ENCODE results near the gene H2AZ1.

The H2AZ1 gene

DNA sequence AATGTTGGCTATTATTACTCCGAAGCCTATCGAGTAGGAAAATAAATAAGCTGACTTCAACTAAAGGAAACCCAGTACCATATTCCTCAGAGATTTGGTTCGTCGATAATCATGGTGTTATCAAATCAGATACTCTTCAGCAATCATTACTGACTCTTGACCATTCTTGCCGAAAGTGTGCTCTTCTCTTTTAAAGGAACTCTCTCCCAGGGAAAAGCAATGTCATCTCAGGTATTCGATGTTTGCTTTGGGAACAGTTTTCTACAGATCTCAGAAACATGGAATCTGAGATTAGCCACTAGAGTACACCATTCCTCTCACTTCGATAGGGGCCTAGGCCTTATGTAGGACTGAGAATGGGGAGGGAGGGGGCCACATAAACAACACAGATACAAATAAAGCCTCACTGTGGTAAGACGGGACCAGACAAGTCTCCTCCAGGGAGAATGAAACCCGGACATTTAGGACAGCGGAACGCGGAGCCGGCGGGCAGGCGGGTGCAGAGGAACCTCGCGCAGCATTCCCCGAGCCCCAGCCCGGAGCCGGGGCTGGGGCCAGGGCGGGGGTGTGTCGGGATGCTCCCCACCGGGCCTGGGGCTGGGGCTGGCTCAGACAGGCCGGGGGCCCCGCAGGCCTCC lies 4.2 kb downstream of the H2AZ1 start:
- DNase-seq (ENCODE audit: low spot score), result no peak

DNA sequence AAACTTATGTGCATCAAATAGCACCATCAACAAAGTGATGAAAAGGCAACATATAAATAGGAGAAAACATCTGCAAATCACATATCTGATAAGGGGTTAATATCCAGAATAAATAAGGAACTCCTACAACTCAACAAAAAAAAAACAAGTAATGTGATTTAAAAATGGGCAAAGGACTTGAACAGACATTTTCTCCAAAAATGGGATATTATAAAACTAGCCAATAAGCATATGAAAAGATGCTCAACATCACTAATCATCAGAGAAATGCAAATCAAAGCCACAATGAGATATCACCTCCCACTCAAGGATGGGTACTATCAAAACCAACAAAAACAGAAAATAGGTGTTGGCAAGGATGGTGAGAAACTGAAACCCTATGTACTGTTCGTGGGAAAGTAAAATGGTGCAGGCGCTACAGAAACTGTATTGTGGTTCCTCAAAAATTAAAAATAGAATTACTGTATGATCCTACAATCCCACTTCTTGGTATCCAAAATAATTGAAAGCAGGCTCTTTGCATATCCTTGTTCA lies 6.1 kb downstream of the H2AZ1 start:
- no peak for DNase-seq (ENCODE audit: low spot score)

DNA sequence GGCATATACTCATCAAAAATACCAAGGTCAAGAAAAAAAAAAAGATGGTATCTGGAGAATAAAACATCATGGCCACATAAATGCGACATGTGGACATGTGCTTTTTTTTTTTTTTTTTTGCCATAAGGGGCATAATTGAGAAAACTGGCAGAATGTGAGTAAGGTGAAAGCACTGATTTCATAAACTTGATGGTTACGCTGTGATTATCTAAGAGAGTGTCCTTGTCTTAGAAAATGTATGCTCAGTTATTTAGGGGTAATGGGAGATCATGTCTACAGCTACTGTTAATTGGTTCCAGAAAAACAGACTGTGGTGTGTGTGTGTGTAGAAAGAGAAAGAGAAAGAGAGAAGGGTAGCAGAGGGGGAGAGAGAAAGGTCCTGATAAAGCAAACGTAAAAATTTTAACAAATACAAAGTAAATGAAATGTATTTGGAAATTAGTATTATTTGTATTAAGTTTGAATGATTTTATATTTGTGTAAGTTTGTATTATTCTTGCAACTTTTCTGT lies 11.8 kb downstream of the H2AZ1 start:
- no peak for DNase-seq (ENCODE audit: low spot score)

DNA sequence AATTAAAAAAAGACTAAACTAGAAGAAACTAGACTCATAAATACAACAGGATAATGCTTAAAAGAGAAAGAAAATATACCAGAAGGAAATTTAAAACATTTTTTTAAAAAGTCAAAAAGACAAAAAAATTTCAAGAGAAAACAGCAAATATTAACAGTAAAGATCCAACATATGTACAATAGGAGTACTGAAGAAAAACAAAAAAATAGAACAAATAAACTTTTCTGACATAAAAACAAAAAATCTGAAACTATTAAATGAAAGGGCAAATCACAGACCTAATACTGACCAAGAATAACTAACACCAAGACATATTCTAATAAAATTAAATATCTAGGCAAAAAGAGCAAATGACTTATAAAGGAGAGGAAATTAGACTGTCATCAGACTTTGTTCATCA lies 15.2 kb downstream of the H2AZ1 start:
- DNase-seq (ENCODE audit: low spot score), result no peak

DNA sequence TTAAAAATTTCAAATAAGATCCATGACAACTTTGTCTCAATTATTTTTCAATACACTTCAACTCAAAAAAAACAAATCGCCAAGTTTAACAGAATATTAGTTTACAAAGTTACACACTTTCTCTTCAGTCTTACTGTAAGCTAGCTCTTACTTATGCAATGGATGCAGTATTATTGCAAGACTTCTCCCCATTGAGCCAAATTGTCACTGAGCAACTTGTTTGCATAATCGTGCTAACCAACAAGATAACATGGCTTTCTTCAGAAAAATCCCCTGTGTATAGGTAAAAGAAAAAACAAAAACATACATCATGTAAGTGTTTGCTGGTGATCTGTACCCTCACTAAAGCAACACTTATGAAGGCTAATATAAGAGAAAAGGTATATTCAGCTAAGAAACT lies 22.5 kb downstream of the H2AZ1 start:
- no peak for DNase-seq (ENCODE audit: low spot score)

DNA sequence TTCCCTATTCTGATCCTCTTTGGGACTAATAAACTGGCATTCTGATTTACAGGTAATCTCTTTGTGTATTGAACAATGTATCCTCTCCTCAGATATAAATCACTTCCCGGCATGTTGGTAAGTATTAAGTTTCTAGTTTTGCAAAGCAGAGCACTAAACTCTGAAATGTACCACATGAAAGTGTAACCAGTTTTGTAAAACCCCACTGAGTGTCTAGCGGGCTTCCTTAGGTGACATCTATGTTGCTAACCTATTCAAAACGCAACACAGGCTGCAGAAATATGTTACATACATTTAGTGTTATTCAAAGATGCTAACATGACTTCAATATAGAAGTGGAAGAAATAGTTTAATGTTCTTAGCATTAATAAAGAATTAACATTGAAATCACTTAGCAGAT lies 28.9 kb downstream of the H2AZ1 start:
- DNase-seq (ENCODE audit: low spot score), result no peak

DNA sequence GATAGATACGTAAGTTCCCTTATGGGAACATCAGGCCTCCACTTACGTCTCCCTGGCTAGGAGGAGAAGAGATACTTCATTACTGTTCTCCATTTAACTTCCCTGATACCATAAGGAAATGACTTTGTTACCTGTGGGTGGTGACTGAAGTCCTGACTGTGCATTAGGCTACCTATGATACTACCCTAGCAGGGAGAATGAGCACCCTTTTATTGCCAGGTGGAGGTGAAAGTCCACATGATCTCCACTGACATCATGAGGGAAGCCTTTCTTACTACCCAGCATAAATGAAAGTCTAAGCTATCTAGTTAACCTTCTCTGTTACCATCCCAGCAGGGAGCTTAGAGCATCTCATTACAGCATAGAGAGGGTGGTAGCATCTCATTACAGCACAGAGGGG lies 31.4 kb downstream of the H2AZ1 start:
- no peak for DNase-seq (ENCODE audit: low spot score)

DNA sequence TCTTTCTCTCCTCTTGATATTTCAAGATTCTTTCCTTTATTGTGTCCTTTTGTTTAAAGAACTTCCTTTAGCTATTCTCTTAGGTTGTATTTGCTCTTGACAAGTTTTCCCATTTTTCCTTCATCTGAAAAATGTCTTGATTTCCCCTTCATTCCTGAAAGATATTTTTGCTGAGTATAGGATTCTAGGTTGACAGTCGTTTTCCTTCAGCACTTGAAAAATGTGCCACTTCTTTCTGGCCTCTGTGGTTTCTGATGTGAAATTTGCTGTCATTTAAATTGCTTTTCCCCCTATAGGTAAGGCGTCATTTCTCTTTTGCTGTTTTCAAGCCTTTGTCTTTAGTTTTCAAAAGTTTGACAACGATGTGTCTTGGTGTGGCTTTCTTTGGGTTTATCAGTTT lies 32.5 kb downstream of the H2AZ1 start:
- DNase-seq (ENCODE audit: low spot score), result no peak

DNA sequence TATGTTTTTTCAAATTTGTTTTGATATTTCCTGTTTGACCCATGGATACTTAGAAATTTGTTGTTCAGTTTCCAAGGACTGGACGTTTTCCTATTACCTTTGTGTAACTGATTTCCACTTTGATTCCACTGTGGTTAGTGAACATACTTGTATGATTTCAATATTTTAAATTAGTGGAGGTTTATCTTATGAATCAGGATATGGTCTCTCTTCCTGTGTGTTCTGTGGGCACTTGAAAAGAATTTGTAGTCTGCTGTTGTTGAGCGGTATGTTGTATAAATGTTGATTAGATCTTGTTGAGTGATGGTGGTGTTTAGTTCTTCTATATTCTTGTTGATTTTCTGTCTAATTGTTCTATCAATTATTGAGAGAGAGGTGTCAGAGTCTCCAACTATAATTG lies 34.6 kb downstream of the H2AZ1 start:
- DNase-seq (ENCODE audit: low spot score), result no peak

All from COLO829 (cell line).